OCI-LY1 (cell line): ENCODE measurements around the gene GSTA1.
"Not testable (repeated sequence)": the region's sequence is repeated elsewhere in the genome, so short reads cannot be mapped to it uniquely, and the experiment has no call there.

Experiments
- H2AFZ ChIP-seq: fragments of 200-600 bp; sonication (generic), shearing (Covaris generic); 2 replicates; pipeline ENCODE4 v1.6.0; 2014; ENCODE audit warnings: antibody characterized with exemption, mild to moderate bottlenecking, low read length
- H3F3A ChIP-seq: fragments of 200-600 bp; sonication (generic), shearing (Covaris generic); 2 replicates; pipeline ENCODE4 v1.6.0; 2014; ENCODE audit warnings: mild to moderate bottlenecking, antibody characterized with exemption, low read length, moderate library complexity; ENCODE audit not compliant: insufficient read depth
- H3K27ac ChIP-seq: fragments of 200-600 bp; sonication (generic); 2 replicates; pipeline ENCODE4 v1.5.1; 2014; ENCODE audit warnings: low read length, mixed run types, mild to moderate bottlenecking, low read depth; ENCODE audit not compliant: poor library complexity, severe bottlenecking
- H3K27me3 ChIP-seq: fragments of 200-600 bp; sonication (generic); 2 replicates; pipeline ENCODE4 v1.6.0; 2014; ENCODE audit warnings: antibody characterized with exemption, mild to moderate bottlenecking, low read length, moderate library complexity; ENCODE audit not compliant: insufficient read depth
- H3K36me3 ChIP-seq: fragments of 200-600 bp; sonication (generic); 2 replicates; pipeline ENCODE4 v1.6.1; 2014; ENCODE audit warnings: mild to moderate bottlenecking, antibody characterized with exemption, low read length, moderate library complexity, mixed read lengths; ENCODE audit not compliant: insufficient read depth
- H3K4me1 ChIP-seq: fragments of 200-600 bp; sonication (generic); 2 replicates; pipeline ENCODE4 v1.5.1; 2014; ENCODE audit warnings: mild to moderate bottlenecking, low read length, moderate library complexity; ENCODE audit not compliant: insufficient read depth, severe bottlenecking
- H3K4me2 ChIP-seq: fragments of 200-600 bp; sonication (generic), shearing (Covaris generic); 2 replicates; pipeline ENCODE4 v1.6.1; 2014; ENCODE audit warnings: low read length
- H3K4me3 ChIP-seq: fragments of 200-600 bp; sonication (generic); 2 replicates; pipeline ENCODE4 v1.5.1; 2014; ENCODE audit warnings: low read length, low read depth, mild to moderate bottlenecking, mixed read lengths; ENCODE audit not compliant: poor library complexity, severe bottlenecking
- H3K79me2 ChIP-seq: fragments of 200-600 bp; shearing (Covaris generic); 2 replicates; pipeline ENCODE4 v1.6.1; 2016; ENCODE audit warnings: mixed run types, low read length, mixed read lengths; ENCODE audit not compliant: insufficient read depth
- H3K9ac ChIP-seq: fragments of 200-600 bp; sonication (generic), shearing (Covaris generic); 2 replicates; pipeline ENCODE4 v1.6.1; 2014; ENCODE audit warnings: mild to moderate bottlenecking, low read length, mixed read lengths
- H3K9me2 ChIP-seq: fragments of 200-600 bp; sonication (generic), shearing (Covaris generic); 2 replicates; pipeline ENCODE4 v1.6.1; 2014; ENCODE audit warnings: low read depth, mild to moderate bottlenecking, low read length, mixed read lengths
- H3K9me3 ChIP-seq: fragments of 200-600 bp; shearing (Covaris generic); 2 replicates; pipeline ENCODE4 v1.6.1; 2014; ENCODE audit warnings: low read length, mixed read lengths
- H4K20me1 ChIP-seq: fragments of 200-600 bp; sonication (generic), shearing (Covaris generic); 2 replicates; pipeline ENCODE4 v1.6.0; 2016; ENCODE audit warnings: mild to moderate bottlenecking, low read length; ENCODE audit not compliant: insufficient read depth
- EZH2 ChIP-seq: fragments of 200-600 bp; sonication (generic), shearing (Covaris generic); IDR thresholded peaks from 2 replicates; pipeline ENCODE4 v1.8.0; 2017; ENCODE audit warnings: borderline replicate concordance, mixed run types, mild to moderate bottlenecking, antibody characterized with exemption, low read length, moderate library complexity, mixed read lengths
- TF ChIP-seq, protein P1 (sequence below): fragments of 200-600 bp; sonication (generic), shearing (Covaris generic); IDR thresholded peaks from 2 replicates; pipeline ENCODE4 v1.5.1; 2017; ENCODE audit warnings: mild to moderate bottlenecking, antibody characterized with exemption, low read length, moderate library complexity, mixed read lengths

Gene GSTA1

GRCh38 chr6:52767658-52768057, 36.0 kb downstream of the GSTA1 start:
- not testable (repeated sequence) for H3K4me3 ChIP-seq, H3K4me2 ChIP-seq, H3K9me2 ChIP-seq, H3K27me3 ChIP-seq, H2AFZ ChIP-seq, H3K4me1 ChIP-seq, H4K20me1 ChIP-seq, H3K79me2 ChIP-seq, H3K9ac ChIP-seq, H3K9me3 ChIP-seq, H3K27ac ChIP-seq, H3F3A ChIP-seq, H3K36me3 ChIP-seq

GRCh38 chr6:52763322-52763916, 40.2 kb downstream of the GSTA1 start, which contains the start of gene GSTA2:
Gene GSTA2, minus strand, starts transcription at chr6:52763475. Its CDS starts 5,528 bp downstream, at chr6:52757947.
- not testable (repeated sequence) for H3K4me2 ChIP-seq

GRCh38 chr6:52761673-52762491, 41.7 kb downstream of the GSTA1 start:
- H3K9ac ChIP-seq, H3K27me3 ChIP-seq, H4K20me1 ChIP-seq, H3K79me2 ChIP-seq, H3K36me3 ChIP-seq, H3K9me3 ChIP-seq, H3K27ac ChIP-seq, H3F3A ChIP-seq, H3K4me2 ChIP-seq, H2AFZ ChIP-seq, H3K4me1 ChIP-seq, H3K9me2 ChIP-seq, H3K4me3 ChIP-seq: not testable (repeated sequence)

More at GRCh38 chr6:52763322-52763916, 40.2 kb downstream of the GSTA1 start, which contains the start of gene GSTA2:
- H3K9ac ChIP-seq, H4K20me1 ChIP-seq, H3K4me1 ChIP-seq, H3K4me3 ChIP-seq, H3K27me3 ChIP-seq, H2AFZ ChIP-seq, H3K27ac ChIP-seq, H3K79me2 ChIP-seq, H3K9me2 ChIP-seq, H3K9me3 ChIP-seq, H3K36me3 ChIP-seq, H3F3A ChIP-seq: not testable (repeated sequence)

- Histone ChIP-seq H2AFZ (no peak overlapping the region), H3K79me2 (no peaks in the 10 kb centered on the region), H3F3A (no peaks in the 10 kb centered on the region), H3K9me2 (no peaks in the 10 kb centered on the region), H3K9me3 (no peaks in the 10 kb centered on the region), H4K20me1 (no peaks in the 10 kb centered on the region), H3K27ac (no peak overlapping the region), H3K4me3 (no peak overlapping the region), H3K36me3 (no peaks in the 10 kb centered on the region), H3K27me3 (no peaks in the 10 kb centered on the region), H3K4me2 (no peak overlapping the region), H3K4me1 (no peaks in the 10 kb centered on the region), H3K9ac (no peak overlapping the region)
- TF ChIP-seq, protein P1, sequence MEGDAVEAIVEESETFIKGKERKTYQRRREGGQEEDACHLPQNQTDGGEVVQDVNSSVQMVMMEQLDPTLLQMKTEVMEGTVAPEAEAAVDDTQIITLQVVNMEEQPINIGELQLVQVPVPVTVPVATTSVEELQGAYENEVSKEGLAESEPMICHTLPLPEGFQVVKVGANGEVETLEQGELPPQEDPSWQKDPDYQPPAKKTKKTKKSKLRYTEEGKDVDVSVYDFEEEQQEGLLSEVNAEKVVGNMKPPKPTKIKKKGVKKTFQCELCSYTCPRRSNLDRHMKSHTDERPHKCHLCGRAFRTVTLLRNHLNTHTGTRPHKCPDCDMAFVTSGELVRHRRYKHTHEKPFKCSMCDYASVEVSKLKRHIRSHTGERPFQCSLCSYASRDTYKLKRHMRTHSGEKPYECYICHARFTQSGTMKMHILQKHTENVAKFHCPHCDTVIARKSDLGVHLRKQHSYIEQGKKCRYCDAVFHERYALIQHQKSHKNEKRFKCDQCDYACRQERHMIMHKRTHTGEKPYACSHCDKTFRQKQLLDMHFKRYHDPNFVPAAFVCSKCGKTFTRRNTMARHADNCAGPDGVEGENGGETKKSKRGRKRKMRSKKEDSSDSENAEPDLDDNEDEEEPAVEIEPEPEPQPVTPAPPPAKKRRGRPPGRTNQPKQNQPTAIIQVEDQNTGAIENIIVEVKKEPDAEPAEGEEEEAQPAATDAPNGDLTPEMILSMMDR: no peak
- no peak for TF ChIP-seq EZH2
These were observed 43.4 kb downstream of the GSTA1 start for GRCh38 chr6:52760105-52760765.
